AG09309 (cell line): ENCODE results near the gene ACSF2.

Source experiments
- DNase-seq: peaks from one replicate; pipeline ENCODE4 v3.0.0-alpha.2; 2010; ENCODE audit warnings: low read depth
- H3K4me3 ChIP-seq: 2 replicates; pipeline ENCODE4 v1.5.1; 2011; ENCODE audit warnings: mild to moderate bottlenecking, low read depth, low read length, moderate library complexity; ENCODE audit not compliant: control insufficient read depth
- TF ChIP-seq, protein P1 (sequence below): IDR thresholded peaks from 2 replicates; pipeline ENCODE4 v1.5.1; 2011; ENCODE audit warnings: mild to moderate bottlenecking, low read depth, low read length, inconsistent platforms; ENCODE audit not compliant: insufficient read depth, control insufficient read depth; ENCODE audit errors: missing control alignments

Gene ACSF2, protein sequence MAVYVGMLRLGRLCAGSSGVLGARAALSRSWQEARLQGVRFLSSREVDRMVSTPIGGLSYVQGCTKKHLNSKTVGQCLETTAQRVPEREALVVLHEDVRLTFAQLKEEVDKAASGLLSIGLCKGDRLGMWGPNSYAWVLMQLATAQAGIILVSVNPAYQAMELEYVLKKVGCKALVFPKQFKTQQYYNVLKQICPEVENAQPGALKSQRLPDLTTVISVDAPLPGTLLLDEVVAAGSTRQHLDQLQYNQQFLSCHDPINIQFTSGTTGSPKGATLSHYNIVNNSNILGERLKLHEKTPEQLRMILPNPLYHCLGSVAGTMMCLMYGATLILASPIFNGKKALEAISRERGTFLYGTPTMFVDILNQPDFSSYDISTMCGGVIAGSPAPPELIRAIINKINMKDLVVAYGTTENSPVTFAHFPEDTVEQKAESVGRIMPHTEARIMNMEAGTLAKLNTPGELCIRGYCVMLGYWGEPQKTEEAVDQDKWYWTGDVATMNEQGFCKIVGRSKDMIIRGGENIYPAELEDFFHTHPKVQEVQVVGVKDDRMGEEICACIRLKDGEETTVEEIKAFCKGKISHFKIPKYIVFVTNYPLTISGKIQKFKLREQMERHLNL

DNA sequence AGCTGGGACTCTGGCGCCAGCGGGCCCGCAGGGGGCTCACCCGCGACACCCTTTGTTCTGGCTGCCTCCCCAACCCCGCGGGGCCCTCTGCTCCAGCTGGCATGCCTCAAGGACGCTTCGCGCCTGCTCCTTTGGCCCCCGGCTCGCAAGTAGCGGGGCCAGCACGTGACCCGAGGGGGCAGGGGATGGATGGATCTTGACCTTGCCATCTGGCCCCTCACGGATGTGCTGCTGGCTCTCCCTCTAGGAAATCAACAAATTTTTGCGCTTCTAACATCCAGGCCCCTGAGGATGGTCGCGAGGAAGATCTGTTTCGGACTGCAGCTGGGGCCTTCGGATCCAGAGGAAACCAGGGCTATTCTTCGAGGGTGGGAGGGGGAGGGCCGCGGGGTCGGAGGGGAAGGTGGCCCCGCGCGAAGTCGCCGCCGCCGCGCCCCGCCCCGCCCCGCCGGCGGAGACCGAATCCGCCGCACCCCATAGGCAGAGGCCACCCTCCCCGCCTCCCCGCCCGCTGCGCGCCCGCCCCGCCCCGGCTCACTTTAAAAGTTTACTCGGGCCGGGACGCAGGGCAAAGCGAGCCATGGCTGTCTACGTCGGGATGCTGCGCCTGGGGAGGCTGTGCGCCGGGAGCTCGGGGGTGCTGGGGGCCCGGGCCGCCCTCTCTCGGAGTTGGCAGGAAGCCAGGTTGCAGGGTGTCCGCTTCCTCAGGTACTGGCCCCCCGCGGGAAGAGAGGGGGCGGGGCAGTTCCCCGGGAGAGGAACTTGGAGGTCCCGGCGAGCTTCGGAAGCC lies at the start of gene ACSF2:
TSS of gene ACSF2 (plus strand) at position 537 of the 790 bp plus-strand sequence. CDS start at position 581, 44 bp downstream.
- no peak for DNase-seq
- TF ChIP-seq, protein P1, sequence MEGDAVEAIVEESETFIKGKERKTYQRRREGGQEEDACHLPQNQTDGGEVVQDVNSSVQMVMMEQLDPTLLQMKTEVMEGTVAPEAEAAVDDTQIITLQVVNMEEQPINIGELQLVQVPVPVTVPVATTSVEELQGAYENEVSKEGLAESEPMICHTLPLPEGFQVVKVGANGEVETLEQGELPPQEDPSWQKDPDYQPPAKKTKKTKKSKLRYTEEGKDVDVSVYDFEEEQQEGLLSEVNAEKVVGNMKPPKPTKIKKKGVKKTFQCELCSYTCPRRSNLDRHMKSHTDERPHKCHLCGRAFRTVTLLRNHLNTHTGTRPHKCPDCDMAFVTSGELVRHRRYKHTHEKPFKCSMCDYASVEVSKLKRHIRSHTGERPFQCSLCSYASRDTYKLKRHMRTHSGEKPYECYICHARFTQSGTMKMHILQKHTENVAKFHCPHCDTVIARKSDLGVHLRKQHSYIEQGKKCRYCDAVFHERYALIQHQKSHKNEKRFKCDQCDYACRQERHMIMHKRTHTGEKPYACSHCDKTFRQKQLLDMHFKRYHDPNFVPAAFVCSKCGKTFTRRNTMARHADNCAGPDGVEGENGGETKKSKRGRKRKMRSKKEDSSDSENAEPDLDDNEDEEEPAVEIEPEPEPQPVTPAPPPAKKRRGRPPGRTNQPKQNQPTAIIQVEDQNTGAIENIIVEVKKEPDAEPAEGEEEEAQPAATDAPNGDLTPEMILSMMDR: no peak
- peak within 1 kb of the TSS; percentile 79 for H3K4me3 ChIP-seq

DNA sequence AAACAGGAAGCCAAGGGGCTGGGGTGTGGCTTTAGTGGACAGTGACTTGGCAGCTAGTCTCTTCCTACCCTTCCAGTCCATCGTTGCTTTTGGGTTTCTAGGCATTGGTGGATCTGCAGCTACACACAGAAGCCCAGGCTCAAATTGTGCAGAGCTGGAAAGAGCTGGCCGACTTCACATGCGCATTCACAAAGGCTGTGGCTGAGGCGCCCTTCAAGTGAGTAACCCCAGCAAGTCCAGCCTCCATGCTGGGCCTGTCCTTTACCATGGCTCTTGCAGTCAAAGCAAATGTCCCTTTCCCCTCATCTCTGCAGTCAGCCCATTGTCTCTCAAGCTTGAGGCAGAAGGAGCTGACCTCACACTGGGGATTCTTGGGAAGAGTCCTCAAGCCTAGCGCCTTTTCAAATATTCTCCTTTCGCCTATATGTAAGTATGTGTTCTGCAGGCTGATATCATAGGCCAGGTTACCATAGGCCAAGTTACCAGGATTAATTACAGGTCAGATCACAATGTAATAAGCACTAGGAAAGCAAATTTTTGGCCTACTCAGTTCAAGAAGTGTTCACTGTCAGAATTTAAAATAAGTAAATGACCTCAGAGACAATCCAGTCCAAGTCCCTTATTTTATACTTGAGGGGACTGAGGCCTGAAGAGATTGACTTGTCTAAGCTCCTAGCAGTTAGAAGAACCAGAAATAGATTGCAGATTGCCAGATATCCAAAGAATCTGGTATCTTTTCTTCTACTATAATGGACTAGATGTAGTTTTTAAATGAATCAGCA lies 46.5 kb upstream of the ACSF2 start:
- DNase-seq: no peak
- TF ChIP-seq, protein P1: no peak
- no peak overlapping the region for H3K4me3 ChIP-seq

DNA sequence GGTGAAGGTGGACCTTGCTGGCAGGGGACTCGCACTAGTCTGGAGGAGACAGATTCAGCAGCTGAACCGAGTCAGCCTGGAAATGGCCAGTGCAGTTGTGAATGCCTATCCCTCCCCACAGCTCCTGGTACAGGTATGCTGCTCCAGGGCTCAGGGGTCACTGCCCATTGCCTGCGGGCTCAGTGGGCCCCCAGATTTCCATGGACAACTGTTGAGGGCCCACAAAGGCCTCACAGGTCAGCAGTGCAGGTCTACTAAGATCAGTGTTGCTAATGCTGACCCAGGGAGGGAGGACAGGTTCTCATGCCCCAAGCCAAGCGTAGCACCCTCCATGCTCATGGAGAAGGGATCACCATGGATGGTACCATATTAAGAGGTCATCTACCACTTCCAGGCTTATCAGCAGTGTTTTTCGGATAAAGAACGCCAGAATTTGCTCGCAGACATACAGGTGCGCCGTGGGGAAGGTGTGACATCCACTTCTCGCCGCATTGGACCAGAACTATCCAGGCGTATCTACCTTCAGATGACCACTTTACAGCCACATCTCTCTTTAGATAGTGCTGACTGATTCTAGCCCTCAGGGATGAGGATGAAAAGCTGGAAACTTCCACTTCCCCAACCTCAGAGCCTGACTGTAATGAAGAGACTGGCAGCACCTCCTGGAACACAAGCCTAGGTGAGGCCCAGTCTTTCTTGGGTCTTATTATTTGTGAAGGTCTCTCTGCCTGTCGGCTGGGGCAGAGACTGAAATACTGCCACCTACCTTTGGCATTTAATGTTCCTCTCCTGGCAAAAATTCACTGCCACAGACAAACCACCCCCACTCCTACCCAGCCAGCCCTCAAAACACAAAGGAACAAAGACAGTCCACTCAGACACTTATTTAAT lies 45.4 kb upstream of the ACSF2 start:
- no peak for DNase-seq
- no peak overlapping the region for H3K4me3 ChIP-seq
- TF ChIP-seq, protein P1: peak; percentile 18

DNA sequence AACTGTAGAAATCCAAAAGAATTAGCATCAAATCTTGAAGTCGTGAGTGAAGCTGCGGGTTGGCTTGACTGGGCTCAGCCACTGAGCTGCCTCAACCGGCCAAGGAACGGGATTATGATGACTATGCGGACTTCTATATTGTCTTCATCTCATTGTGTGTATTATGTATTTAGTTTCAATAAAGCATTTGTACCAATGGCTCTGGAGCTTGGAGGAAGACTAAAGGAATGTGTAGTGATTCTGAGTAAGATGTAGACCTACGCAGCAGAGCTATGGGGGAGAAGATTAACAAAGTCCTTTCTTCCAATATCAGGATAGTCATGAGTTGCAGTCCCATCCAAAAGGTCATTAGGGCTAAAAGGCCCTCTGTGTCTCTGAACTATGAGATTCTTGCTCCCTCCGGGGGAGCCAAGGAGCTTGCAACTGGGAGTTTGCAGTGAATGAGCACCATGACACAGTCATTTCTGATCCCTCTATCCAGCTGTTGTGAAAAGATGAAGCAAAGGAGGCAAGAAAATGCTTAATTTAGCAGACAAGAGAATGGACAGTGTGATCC lies 44.7 kb upstream of the ACSF2 start:
- TF ChIP-seq, protein P1: no peak
- DNase-seq: no peak
- no peak overlapping the region for H3K4me3 ChIP-seq

DNA sequence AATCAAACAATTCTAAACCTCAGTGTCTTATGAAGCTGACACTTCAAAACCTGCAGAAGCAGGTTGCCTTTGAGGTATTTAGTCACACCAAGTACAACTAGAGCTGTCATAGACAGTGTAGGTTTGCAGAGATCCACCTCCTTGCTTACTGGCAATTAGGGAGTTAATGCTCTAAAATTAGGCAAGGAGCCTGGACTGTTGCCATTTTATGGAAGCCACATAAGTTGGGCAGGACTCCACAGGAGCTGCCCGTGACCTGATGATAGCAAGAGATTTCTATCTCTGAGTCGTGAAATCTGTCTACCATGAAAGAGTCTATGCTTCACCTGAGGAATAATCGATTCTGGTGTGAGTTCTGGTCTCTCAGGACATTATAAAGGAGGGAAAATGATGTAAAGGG lies 44.1 kb upstream of the ACSF2 start:
- no peak overlapping the region for H3K4me3 ChIP-seq
- no peak for DNase-seq
- TF ChIP-seq, protein P1: no peak
